Fibroblast of lung (primary cell): ENCODE data around the gene MPG. TPM values are rescaled to one million over a fixed set of nuclear protein-coding genes. Genes with fewer than 3 reads are reported as not detected.
A peak's percentile ranks its signal among the peaks of the same experiment; 100 is the strongest.

Experiments used
- DNase-seq, 2 donors: peaks; one replicate each; pipeline versions ENCODE4 v3.0.0 to v3.0.0-alpha.2; 2010; ENCODE audit warnings: low read depth in 2 of 2
- H2AFZ ChIP-seq: 2 replicates; pipeline ENCODE4 v1.5.1; 2012; ENCODE audit warnings: low read length, control low read depth, inconsistent platforms
- H3K27ac ChIP-seq: 2 replicates; pipeline ENCODE4 v1.5.1; 2011; ENCODE audit warnings: low read length, control low read depth; ENCODE audit not compliant: insufficient read depth
- H3K27me3 ChIP-seq: 2 replicates; pipeline ENCODE4 v1.5.1; 2011; ENCODE audit warnings: mild to moderate bottlenecking, low read length; ENCODE audit not compliant: control insufficient read depth, insufficient read depth
- H3K36me3 ChIP-seq: 2 replicates; pipeline ENCODE4 v1.5.1; 2011; ENCODE audit warnings: low read length; ENCODE audit not compliant: control insufficient read depth, insufficient read depth
- H3K4me1 ChIP-seq: 2 replicates; pipeline ENCODE4 v1.5.1; 2011; ENCODE audit warnings: low read length; ENCODE audit not compliant: control insufficient read depth, insufficient read depth; ENCODE audit errors: extremely low read depth
- H3K4me2 ChIP-seq: 2 replicates; pipeline ENCODE4 v1.5.1; 2011; ENCODE audit warnings: low read length, control low read depth; ENCODE audit not compliant: insufficient read depth; ENCODE audit errors: extremely low read depth
- H3K4me3 ChIP-seq, 4 experiments: fragments of 200-600 bp in 1 of 4; sonication (generic) in 1 of 4; replicated peaks in 1 of 4; 2 replicates each; pipeline ENCODE4 v1.5.1; 2011 to 2016; ENCODE audit warnings: low read length in 4 of 4, low read depth in 3 of 4, mild to moderate bottlenecking in 3 of 4, control low read depth in 2 of 4, inconsistent platforms in 1 of 4, mixed read lengths in 1 of 4; ENCODE audit not compliant: insufficient read depth in 1 of 4; ENCODE audit errors: control extremely low read depth in 1 of 4
- H3K79me2 ChIP-seq: 2 replicates; pipeline ENCODE4 v1.5.1; 2012; ENCODE audit warnings: mild to moderate bottlenecking, low read length, inconsistent platforms; ENCODE audit not compliant: control insufficient read depth, insufficient read depth
- H3K9ac ChIP-seq: 2 replicates; pipeline ENCODE4 v1.5.1; 2011; ENCODE audit warnings: mild to moderate bottlenecking, low read length, control low read depth; ENCODE audit not compliant: insufficient read depth
- H3K9me3 ChIP-seq: 2 replicates; pipeline ENCODE4 v1.5.1; 2012; ENCODE audit warnings: low read depth, low read length; ENCODE audit not compliant: control insufficient read depth, insufficient read depth
- H4K20me1 ChIP-seq: 2 replicates; pipeline ENCODE4 v1.5.1; 2011; ENCODE audit warnings: low read length; ENCODE audit not compliant: control insufficient read depth, insufficient read depth; ENCODE audit errors: extremely low read depth
- EZH2 ChIP-seq: IDR thresholded peaks from 2 replicates; pipeline ENCODE4 v1.5.1; 2012; ENCODE audit warnings: low read length, control low read depth, mild to moderate bottlenecking; ENCODE audit errors: missing control alignments
- polyA plus RNA-seq, 2 donors: library from polyadenylated mRNA; depleted of rRNA in 1 of 2; stranded (reverse) in 1 of 2; unstranded in 1 of 2; fragments of >200 nt; gene quantifications; 2 replicates each; pipeline ENCODE4 v1.2.1, GENCODE V29; 2011 to 2012; ENCODE audit warnings: missing spikeins in 1 of 2
- total RNA-seq: library from RNA; depleted of rRNA; stranded (reverse); fragments of >200 nt; gene quantifications from 2 replicates; pipeline ENCODE4 v1.2.1, GENCODE V29; 2014
- TF ChIP-seq, protein P1 (sequence below), 2 donors: IDR thresholded peaks in 1 of 2; conservative IDR thresholded peaks in 1 of 2; 1 replicate in 1 of 2; 2 replicates in 1 of 2; pipeline ENCODE4 v1.5.1; 2011 to 2012; ENCODE audit warnings: low read length in 2 of 2, control low read depth in 1 of 2, inconsistent platforms in 1 of 2, low read depth in 1 of 2, mild to moderate bottlenecking in 1 of 2

Gene MPG
- total and polyA plus RNA-seq, 2 donors (not counting 1 experiment from before 2014, with no cell fraction given) = 45.4 to 268 TPM

GRCh38 chr16:74051-74746 is 3.8 kb upstream of the MPG start:
- no peak for DNase-seq
- Histone ChIP-seq H3K79me2 (peaks cover 37% of the 10 kb centered on the region), H3K4me2 (no peak overlapping the region), H3K9me3 (no peaks in the 10 kb centered on the region), H3K4me3 (no peak overlapping the region), H3K27ac (no peak overlapping the region), H3K27me3 (no peaks in the 10 kb centered on the region), H3K36me3 (no peaks in the 10 kb centered on the region), H2AFZ (no peak overlapping the region), H3K4me1 (peaks cover 52% of the 10 kb centered on the region), H4K20me1 (no peaks in the 10 kb centered on the region), H3K9ac (no peak overlapping the region)
- no peak for TF ChIP-seq EZH2
- TF ChIP-seq, protein P1, sequence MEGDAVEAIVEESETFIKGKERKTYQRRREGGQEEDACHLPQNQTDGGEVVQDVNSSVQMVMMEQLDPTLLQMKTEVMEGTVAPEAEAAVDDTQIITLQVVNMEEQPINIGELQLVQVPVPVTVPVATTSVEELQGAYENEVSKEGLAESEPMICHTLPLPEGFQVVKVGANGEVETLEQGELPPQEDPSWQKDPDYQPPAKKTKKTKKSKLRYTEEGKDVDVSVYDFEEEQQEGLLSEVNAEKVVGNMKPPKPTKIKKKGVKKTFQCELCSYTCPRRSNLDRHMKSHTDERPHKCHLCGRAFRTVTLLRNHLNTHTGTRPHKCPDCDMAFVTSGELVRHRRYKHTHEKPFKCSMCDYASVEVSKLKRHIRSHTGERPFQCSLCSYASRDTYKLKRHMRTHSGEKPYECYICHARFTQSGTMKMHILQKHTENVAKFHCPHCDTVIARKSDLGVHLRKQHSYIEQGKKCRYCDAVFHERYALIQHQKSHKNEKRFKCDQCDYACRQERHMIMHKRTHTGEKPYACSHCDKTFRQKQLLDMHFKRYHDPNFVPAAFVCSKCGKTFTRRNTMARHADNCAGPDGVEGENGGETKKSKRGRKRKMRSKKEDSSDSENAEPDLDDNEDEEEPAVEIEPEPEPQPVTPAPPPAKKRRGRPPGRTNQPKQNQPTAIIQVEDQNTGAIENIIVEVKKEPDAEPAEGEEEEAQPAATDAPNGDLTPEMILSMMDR (conservative IDR thresholded peaks at IDR 0.05 in 1 of 2, IDR thresholded peaks at IDR 0.05 in 1 of 2; ENCODE audit: low read depth in 1 of 2, low read length in 2 of 2) = no peak

DNA sequence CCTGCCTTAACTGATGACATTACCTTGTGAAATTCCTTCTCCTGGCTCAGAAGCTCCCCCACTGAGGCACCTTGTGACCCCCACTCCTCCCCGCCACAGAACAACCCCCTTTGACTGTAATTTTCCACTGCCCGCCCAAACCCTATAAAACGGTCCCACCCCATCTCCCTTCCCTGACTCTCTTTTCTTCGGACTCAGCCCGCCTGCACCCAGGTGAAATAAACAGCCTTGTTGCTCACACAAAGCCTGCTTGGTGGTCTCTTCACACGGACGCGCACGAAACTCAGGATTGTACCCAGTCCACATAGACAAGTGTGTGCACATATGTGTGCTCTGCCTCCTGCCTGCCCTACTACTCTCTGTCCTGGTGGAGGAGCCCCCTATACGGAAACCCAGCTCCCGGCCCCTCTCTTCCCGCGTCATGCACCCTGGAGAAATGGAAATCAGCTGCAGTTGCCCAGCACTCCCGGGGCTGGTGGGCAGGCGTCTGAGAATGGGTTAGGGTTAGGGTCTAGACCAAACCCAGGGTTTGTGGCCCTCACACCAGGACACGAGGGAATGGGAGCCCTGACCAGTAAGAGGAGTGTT is 3.2 kb upstream of the MPG start:
- H2AFZ ChIP-seq = no peak overlapping the region
- H3K9me3 ChIP-seq = no peaks in the 10 kb centered on the region
- no peak for DNase-seq
- peaks cover 37% of the 10 kb centered on the region for H3K79me2 ChIP-seq
- no peaks in the 10 kb centered on the region for H3K27me3 ChIP-seq
- TF ChIP-seq EZH2 = no peak
- TF ChIP-seq, protein P1 (conservative IDR thresholded peaks at IDR 0.05 in 1 of 2, IDR thresholded peaks at IDR 0.05 in 1 of 2; ENCODE audit: low read depth in 1 of 2, low read length in 2 of 2) = no peak
- no peak overlapping the region for H3K4me2 ChIP-seq
- peaks cover 6% of the 10 kb centered on the region for H3K36me3 ChIP-seq
- H3K27ac ChIP-seq = peak overlapping the region; percentile 96
- peaks cover 52% of the 10 kb centered on the region for H3K4me1 ChIP-seq
- H4K20me1 ChIP-seq = no peaks in the 10 kb centered on the region
- H3K9ac ChIP-seq = peak overlapping the region; percentile 16
- H3K4me3 ChIP-seq = no peak overlapping the region

DNA sequence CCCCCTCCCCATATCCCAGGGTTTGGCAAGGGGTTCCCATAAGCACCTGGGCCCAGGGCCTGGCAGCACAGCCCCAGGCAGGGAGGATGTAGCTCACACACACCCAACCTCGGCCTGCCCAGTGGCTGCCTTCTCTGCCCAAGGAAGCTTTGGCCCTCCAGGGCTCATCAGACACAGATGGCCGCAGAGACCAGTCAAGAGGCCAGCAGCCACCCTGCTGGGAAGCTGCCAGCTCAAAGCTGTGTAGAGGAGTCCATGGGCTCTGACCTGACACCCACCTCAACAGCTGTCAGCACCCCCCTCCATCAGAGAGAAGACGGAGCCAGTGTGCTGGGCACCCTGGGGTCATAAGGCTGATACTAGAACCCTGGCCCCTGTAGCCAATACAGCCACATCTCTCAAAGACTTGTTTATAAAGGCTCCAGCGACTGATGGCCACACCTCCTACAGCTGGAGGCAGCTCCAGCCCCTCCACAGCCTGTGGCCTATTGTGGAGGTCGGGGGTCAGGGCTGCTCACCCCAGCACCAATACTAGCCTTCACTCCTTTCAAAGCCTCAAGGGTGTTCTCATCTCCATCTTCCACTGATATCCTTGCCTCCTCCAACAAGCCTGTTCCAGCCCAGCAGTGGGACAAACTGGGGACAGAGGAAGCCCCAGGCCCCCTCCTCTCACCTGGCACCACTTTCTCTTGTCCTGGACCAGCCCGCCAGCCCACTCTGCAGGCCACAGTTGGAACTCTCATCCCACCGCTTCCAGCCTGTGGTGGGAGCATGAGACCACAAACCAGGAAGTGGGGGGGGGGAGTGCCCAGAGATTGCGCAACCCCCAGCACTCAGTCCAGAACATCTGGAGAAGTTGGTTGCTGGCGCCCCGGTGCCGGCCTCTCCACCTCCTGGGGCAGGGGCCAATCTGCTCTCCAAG is 2.2 kb upstream of the MPG start:
- Histone ChIP-seq H2AFZ (no peak overlapping the region), H3K4me1 (peaks cover 44% of the 10 kb centered on the region), H3K9me3 (no peaks in the 10 kb centered on the region), H3K9ac (peak overlapping the region; percentile 46), H3K4me3 (peak overlapping the region in 3 of 4 experiments; percentile 9 to 73 (median 16)), H3K27me3 (no peaks in the 10 kb centered on the region), H3K36me3 (peaks cover 11% of the 10 kb centered on the region), H3K4me2 (peak overlapping the region; percentile 83), H3K79me2 (peaks cover 34% of the 10 kb centered on the region), H4K20me1 (no peaks in the 10 kb centered on the region), H3K27ac (peak overlapping the region; percentile 96)
- no peak for TF ChIP-seq EZH2
- TF ChIP-seq, protein P1 (conservative IDR thresholded peaks at IDR 0.05 in 1 of 2, IDR thresholded peaks at IDR 0.05 in 1 of 2; ENCODE audit: low read depth in 1 of 2, low read length in 2 of 2) = peak; percentile 23 to 53
- DNase-seq = peak; percentile 79 to 93
